ENCODE results near the gene GALC. TPM values are rescaled to one million over a fixed set of nuclear protein-coding genes. Genes with fewer than 3 reads are reported as not detected.
"Not testable (repeated sequence)": the region's sequence is repeated elsewhere in the genome, so short reads cannot be mapped to it uniquely, and the experiment has no call there.

Gene GALC
- total RNA-seq, 3 donors from 2014 or later, result 21.2 to 29.8 (median 24.3) TPM

GRCh38 chr14:88025313-88025712, 32.3 kb upstream of the GALC start:
- Histone ChIP-seq H3K36me3 (ENCODE audit: low read depth) (no peaks in the 10 kb centered on the region), H3K9me3 (no peaks in the 10 kb centered on the region), H3K4me1 (ENCODE audit: low read depth) (peaks cover 13% of the 10 kb centered on the region), H3K4me3 (no peak overlapping the region)
- ATAC-seq, result no peak
- TF ChIP-seq, protein P1, sequence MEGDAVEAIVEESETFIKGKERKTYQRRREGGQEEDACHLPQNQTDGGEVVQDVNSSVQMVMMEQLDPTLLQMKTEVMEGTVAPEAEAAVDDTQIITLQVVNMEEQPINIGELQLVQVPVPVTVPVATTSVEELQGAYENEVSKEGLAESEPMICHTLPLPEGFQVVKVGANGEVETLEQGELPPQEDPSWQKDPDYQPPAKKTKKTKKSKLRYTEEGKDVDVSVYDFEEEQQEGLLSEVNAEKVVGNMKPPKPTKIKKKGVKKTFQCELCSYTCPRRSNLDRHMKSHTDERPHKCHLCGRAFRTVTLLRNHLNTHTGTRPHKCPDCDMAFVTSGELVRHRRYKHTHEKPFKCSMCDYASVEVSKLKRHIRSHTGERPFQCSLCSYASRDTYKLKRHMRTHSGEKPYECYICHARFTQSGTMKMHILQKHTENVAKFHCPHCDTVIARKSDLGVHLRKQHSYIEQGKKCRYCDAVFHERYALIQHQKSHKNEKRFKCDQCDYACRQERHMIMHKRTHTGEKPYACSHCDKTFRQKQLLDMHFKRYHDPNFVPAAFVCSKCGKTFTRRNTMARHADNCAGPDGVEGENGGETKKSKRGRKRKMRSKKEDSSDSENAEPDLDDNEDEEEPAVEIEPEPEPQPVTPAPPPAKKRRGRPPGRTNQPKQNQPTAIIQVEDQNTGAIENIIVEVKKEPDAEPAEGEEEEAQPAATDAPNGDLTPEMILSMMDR (IDR thresholded peaks at IDR 0.05), result no peak
- no peak for DNase-seq
- intact Hi-C loops (cut with DNase I, micrococcal nuclease), result no loop called here

GRCh38 chr14:88024252-88025086, 31.5 kb upstream of the GALC start:
- DNase-seq, result peak in 2 of 3 donors; percentile 17 to 27
- ATAC-seq; H3K36me3 ChIP-seq (ENCODE audit: low read depth); intact Hi-C loops (cut with DNase I, micrococcal nuclease); H3K9me3 ChIP-seq; H3K4me3 ChIP-seq: not testable (repeated sequence)
- peaks cover 13% of the 10 kb centered on the region for H3K4me1 ChIP-seq (ENCODE audit: low read depth)

DNA sequence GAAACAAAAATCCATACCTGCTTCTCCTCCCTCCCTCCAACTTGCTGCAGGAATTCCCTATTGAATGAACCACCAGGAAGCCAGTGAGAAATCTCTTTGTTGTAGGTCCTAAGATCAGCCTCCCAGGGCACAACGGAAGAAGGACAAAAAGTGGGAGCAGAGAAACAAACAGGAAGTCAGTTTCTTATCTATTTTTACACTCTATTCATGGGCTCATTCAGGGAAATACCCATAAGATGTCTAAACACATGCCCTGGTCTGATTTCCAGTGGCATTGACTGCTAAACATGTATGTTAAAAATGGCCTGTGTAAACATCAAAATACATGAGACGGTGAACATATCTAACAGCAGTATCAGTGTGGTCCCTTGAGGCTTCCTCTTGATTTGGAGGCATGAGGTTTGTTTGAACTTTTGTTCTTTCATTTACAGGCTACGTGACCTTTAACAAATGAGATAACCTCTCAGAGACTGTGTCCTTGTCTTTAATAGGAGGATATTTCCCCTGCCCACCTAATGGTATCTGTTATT, 30.7 kb upstream of the GALC start:
- Histone ChIP-seq H3K4me1 (ENCODE audit: low read depth) (peaks cover 13% of the 10 kb centered on the region), H3K9me3 (no peaks in the 10 kb centered on the region), H3K36me3 (ENCODE audit: low read depth) (no peaks in the 10 kb centered on the region), H3K4me3 (no peak overlapping the region)
- intact Hi-C loops (cut with DNase I, micrococcal nuclease), result no loop called here
- TF ChIP-seq, protein P1 (IDR thresholded peaks at IDR 0.05), result no peak
- ATAC-seq (peak; percentile 54), DNase-seq (no peak)

DNA sequence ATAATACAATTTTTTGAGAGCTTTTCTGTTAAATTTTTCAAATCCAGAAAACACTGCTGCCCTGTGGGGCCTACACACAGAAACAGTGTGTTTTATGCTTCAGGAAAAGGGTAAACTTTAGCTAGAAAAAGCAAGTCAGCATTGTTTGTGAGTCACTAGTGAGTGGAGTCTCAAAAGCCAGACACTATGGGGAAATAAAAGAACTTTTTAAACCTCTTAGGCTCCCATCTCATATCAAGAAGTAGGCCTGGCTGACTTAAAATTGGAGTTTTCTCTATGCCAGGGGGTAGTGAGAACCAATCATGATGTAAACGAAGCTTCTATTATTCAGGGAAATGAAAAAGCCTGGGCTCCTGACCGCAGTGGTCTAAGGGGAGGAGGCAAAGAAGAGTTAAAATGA, 24.6 kb upstream of the GALC start:
- intact Hi-C loops (cut with DNase I, micrococcal nuclease), result no loop called here
- no peak overlapping the region for H3K4me3 ChIP-seq
- H3K4me1 ChIP-seq (ENCODE audit: low read depth), result no peaks in the 10 kb centered on the region
- H3K9me3 ChIP-seq, result no peaks in the 10 kb centered on the region
- H3K36me3 ChIP-seq (ENCODE audit: low read depth), result no peaks in the 10 kb centered on the region
- no peak for ATAC-seq
- no peak for DNase-seq
- TF ChIP-seq, protein P1 (IDR thresholded peaks at IDR 0.05), result no peak

DNA sequence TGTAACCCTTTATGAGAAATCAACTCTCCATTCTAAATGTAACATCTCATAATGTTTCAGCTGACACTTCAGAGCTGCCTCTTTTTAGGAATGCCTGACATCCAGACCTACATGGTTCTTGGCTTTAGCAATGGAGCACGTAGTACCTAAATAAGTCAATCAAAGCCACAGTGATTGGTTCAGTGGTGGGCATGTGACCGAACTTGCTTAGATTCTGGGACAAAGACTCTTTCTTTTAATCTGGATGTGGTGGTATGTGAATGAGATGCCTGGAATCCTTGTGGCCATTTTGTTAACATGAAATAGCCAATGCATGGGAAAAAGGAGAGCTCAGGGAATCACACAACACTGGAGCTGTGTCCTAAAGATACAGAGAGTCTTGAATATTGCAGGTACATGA, 23.8 kb upstream of the GALC start:
- no peak for DNase-seq
- intact Hi-C loops (cut with DNase I, micrococcal nuclease), result no loop called here
- no peak for ATAC-seq
- Histone ChIP-seq H3K4me3 (no peak overlapping the region), H3K4me1 (ENCODE audit: low read depth) (no peaks in the 10 kb centered on the region), H3K36me3 (ENCODE audit: low read depth) (no peaks in the 10 kb centered on the region), H3K9me3 (no peaks in the 10 kb centered on the region)
- TF ChIP-seq, protein P1 (IDR thresholded peaks at IDR 0.05), result no peak

GRCh38 chr14:88013750-88014349, 20.9 kb upstream of the GALC start:
- intact Hi-C loops (cut with DNase I, micrococcal nuclease), result loop anchor here in 1 of 2 donors (2.0 kb wide), 1 partner anchor 155 kb away; no protein-coding TSS in a partner anchor
- ATAC-seq, result peak; percentile 90
- TF ChIP-seq, protein P1 (IDR thresholded peaks at IDR 0.05), result peak; percentile 79
- Histone ChIP-seq H3K4me1 (ENCODE audit: low read depth) (no peaks in the 10 kb centered on the region), H3K9me3 (no peaks in the 10 kb centered on the region), H3K4me3 (no peak overlapping the region), H3K36me3 (ENCODE audit: low read depth) (no peaks in the 10 kb centered on the region)
- DNase-seq, result peak in 2 of 3 donors; percentile 60 to 79
